ENCODE data around the gene ABL1. TPM values are rescaled to one million over a fixed set of nuclear protein-coding genes. Genes with fewer than 3 reads are reported as not detected.

The ABL1 gene
- total and polyA plus RNA-seq, 4 donors = 12.8 to 98.7 (median 65.1) TPM

GRCh38 chr9:130922893-130923610 is 88.0 kb downstream of the ABL1 start:
- no peaks in the 10 kb centered on the region for H3K27me3 ChIP-seq (ENCODE audit: control insufficient read depth in 1 of 2, insufficient read depth in 2 of 2, low read length in 1 of 2)

GRCh38 chr9:130923611-130924447 is 88.8 kb downstream of the ABL1 start:
- intact Hi-C loops (cut with DNase I) = no loop called here
- no peaks in the 10 kb centered on the region for H3K27me3 ChIP-seq (ENCODE audit: control insufficient read depth in 1 of 2, insufficient read depth in 2 of 2, low read length in 1 of 2)
- 90 to 92% methylated on average over 42 of the region's 42 CpGs for WGBS, 2 donors
- H3K36me3 ChIP-seq (ENCODE audit: control insufficient read depth in 1 of 2, insufficient read depth in 2 of 2, low read length in 1 of 2) = no peaks in the 10 kb centered on the region
- no peak for ATAC-seq (ENCODE audit: low FRiP score)
- no peak for DNase-seq
- H3K4me1 ChIP-seq (ENCODE audit: control insufficient read depth in 1 of 2, insufficient read depth in 2 of 2, low read length in 2 of 2) = no peaks in the 10 kb centered on the region
- no peaks in the 10 kb centered on the region for H3K9me3 ChIP-seq (ENCODE audit: control insufficient read depth, low read length)
- H3K27ac ChIP-seq (ENCODE audit: low read depth in 1 of 2, low read length in 2 of 2) = no peak overlapping the region
- no peak overlapping the region for H3K4me3 ChIP-seq (ENCODE audit: low read length in 2 of 2)

More at GRCh38 chr9:130922893-130923610, 88.0 kb downstream of the ABL1 start:
- DNase-seq (no peak), ATAC-seq (ENCODE audit: low FRiP score) (no peak)
- H3K4me1 ChIP-seq (ENCODE audit: control insufficient read depth in 1 of 2, insufficient read depth in 2 of 2, low read length in 2 of 2) = no peaks in the 10 kb centered on the region
- H3K4me3 ChIP-seq (ENCODE audit: low read length in 2 of 2) = no peak overlapping the region
- H3K36me3 ChIP-seq (ENCODE audit: control insufficient read depth in 1 of 2, insufficient read depth in 2 of 2, low read length in 1 of 2) = no peaks in the 10 kb centered on the region
- intact Hi-C loops (cut with DNase I) = no loop called here
- 77 to 87% methylated on average over 15 to 16 of the region's 16 CpGs for WGBS, 2 donors
- H3K9me3 ChIP-seq (ENCODE audit: control insufficient read depth, low read length) = no peaks in the 10 kb centered on the region
- no peak overlapping the region for H3K27ac ChIP-seq (ENCODE audit: low read depth in 1 of 2, low read length in 2 of 2)

GRCh38 chr9:130924448-130924788 is 89.4 kb downstream of the ABL1 start:
- Histone ChIP-seq H3K27me3 (ENCODE audit: control insufficient read depth in 1 of 2, insufficient read depth in 2 of 2, low read length in 1 of 2) (no peaks in the 10 kb centered on the region), H3K4me3 (ENCODE audit: low read length in 2 of 2) (no peak overlapping the region), H3K9me3 (ENCODE audit: control insufficient read depth, low read length) (no peaks in the 10 kb centered on the region), H3K36me3 (ENCODE audit: control insufficient read depth in 1 of 2, insufficient read depth in 2 of 2, low read length in 1 of 2) (no peaks in the 10 kb centered on the region), H3K4me1 (ENCODE audit: control insufficient read depth in 1 of 2, insufficient read depth in 2 of 2, low read length in 2 of 2) (no peaks in the 10 kb centered on the region), H3K27ac (ENCODE audit: low read depth in 1 of 2, low read length in 2 of 2) (no peak overlapping the region)
- no peak for DNase-seq
- intact Hi-C loops (cut with DNase I) = no loop called here
- WGBS, 2 donors = 84 to 91% methylated on average over 10 of the region's 10 CpGs
- no peak for ATAC-seq (ENCODE audit: low FRiP score)

GRCh38 chr9:130925050-130925678 is 90.1 kb downstream of the ABL1 start:
- WGBS, 2 donors = 83 to 86% methylated on average over 19 of the region's 19 CpGs
- ATAC-seq (ENCODE audit: low FRiP score) (no peak), DNase-seq (no peak)
- no peaks in the 10 kb centered on the region for H3K36me3 ChIP-seq (ENCODE audit: control insufficient read depth in 1 of 2, insufficient read depth in 2 of 2, low read length in 1 of 2)
- intact Hi-C loops (cut with DNase I) = no loop called here
- H3K4me1 ChIP-seq (ENCODE audit: control insufficient read depth in 1 of 2, insufficient read depth in 2 of 2, low read length in 2 of 2) = no peaks in the 10 kb centered on the region
- H3K9me3 ChIP-seq (ENCODE audit: control insufficient read depth, low read length) = no peaks in the 10 kb centered on the region
- no peak overlapping the region for H3K4me3 ChIP-seq (ENCODE audit: low read length in 2 of 2)
- no peaks in the 10 kb centered on the region for H3K27me3 ChIP-seq (ENCODE audit: control insufficient read depth in 1 of 2, insufficient read depth in 2 of 2, low read length in 1 of 2)
- H3K27ac ChIP-seq (ENCODE audit: low read depth in 1 of 2, low read length in 2 of 2) = no peak overlapping the region

GRCh38 chr9:130927338-130927737 is 92.3 kb downstream of the ABL1 start:
- H3K9me3 ChIP-seq (ENCODE audit: control insufficient read depth, low read length) = no peaks in the 10 kb centered on the region
- intact Hi-C loops (cut with DNase I) = no loop called here
- WGBS, 2 donors = 88 to 93% methylated on average over 9 to 10 of the region's 10 CpGs

GRCh38 chr9:130927995-130928900 is 93.2 kb downstream of the ABL1 start:
- no peak for ATAC-seq (ENCODE audit: low FRiP score)
- no peak overlapping the region for H3K4me3 ChIP-seq (ENCODE audit: low read length in 2 of 2)
- no peaks in the 10 kb centered on the region for H3K9me3 ChIP-seq (ENCODE audit: control insufficient read depth, low read length)
- 41 to 43% methylated on average over 14 of the region's 14 CpGs for WGBS, 2 donors
- H3K36me3 ChIP-seq (ENCODE audit: control insufficient read depth in 1 of 2, insufficient read depth in 2 of 2, low read length in 1 of 2) = no peaks in the 10 kb centered on the region
- no peak overlapping the region for H3K27ac ChIP-seq (ENCODE audit: low read depth in 1 of 2, low read length in 2 of 2)
- H3K4me1 ChIP-seq (ENCODE audit: control insufficient read depth in 1 of 2, insufficient read depth in 2 of 2, low read length in 2 of 2) = no peaks in the 10 kb centered on the region
- intact Hi-C loops (cut with DNase I) = no loop called here
- no peaks in the 10 kb centered on the region for H3K27me3 ChIP-seq (ENCODE audit: control insufficient read depth in 1 of 2, insufficient read depth in 2 of 2, low read length in 1 of 2)
- DNase-seq = no peak

More at GRCh38 chr9:130927338-130927737, 92.3 kb downstream of the ABL1 start:
- ATAC-seq (ENCODE audit: low FRiP score) = no peak
- H3K27me3 ChIP-seq (ENCODE audit: control insufficient read depth in 1 of 2, insufficient read depth in 2 of 2, low read length in 1 of 2) = no peaks in the 10 kb centered on the region
- H3K27ac ChIP-seq (ENCODE audit: low read depth in 1 of 2, low read length in 2 of 2) = no peak overlapping the region
- no peaks in the 10 kb centered on the region for H3K36me3 ChIP-seq (ENCODE audit: control insufficient read depth in 1 of 2, insufficient read depth in 2 of 2, low read length in 1 of 2)
- no peak overlapping the region for H3K4me3 ChIP-seq (ENCODE audit: low read length in 2 of 2)
- no peak for DNase-seq
- H3K4me1 ChIP-seq (ENCODE audit: control insufficient read depth in 1 of 2, insufficient read depth in 2 of 2, low read length in 2 of 2) = no peaks in the 10 kb centered on the region

GRCh38 chr9:130929571-130930038 is 94.6 kb downstream of the ABL1 start:
- intact Hi-C loops (cut with DNase I) = no loop called here

GRCh38 chr9:130930132-130930803 is 95.2 kb downstream of the ABL1 start:
- WGBS, 2 donors = 91% methylated on average over 23 of the region's 23 CpGs
- Histone ChIP-seq H3K4me3 (ENCODE audit: low read length in 2 of 2) (no peak overlapping the region), H3K27me3 (ENCODE audit: control insufficient read depth in 1 of 2, insufficient read depth in 2 of 2, low read length in 1 of 2) (no peaks in the 10 kb centered on the region), H3K36me3 (ENCODE audit: control insufficient read depth in 1 of 2, insufficient read depth in 2 of 2, low read length in 1 of 2) (no peaks in the 10 kb centered on the region), H3K9me3 (ENCODE audit: control insufficient read depth, low read length) (no peaks in the 10 kb centered on the region), H3K4me1 (ENCODE audit: control insufficient read depth in 1 of 2, insufficient read depth in 2 of 2, low read length in 2 of 2) (no peaks in the 10 kb centered on the region), H3K27ac (ENCODE audit: low read depth in 1 of 2, low read length in 2 of 2) (no peak overlapping the region)
- ATAC-seq (ENCODE audit: low FRiP score) (no peak), DNase-seq (no peak)
- intact Hi-C loops (cut with DNase I) = no loop called here

More at GRCh38 chr9:130929571-130930038, 94.6 kb downstream of the ABL1 start:
- Histone ChIP-seq H3K4me1 (ENCODE audit: control insufficient read depth in 1 of 2, insufficient read depth in 2 of 2, low read length in 2 of 2) (no peaks in the 10 kb centered on the region), H3K27ac (ENCODE audit: low read depth in 1 of 2, low read length in 2 of 2) (no peak overlapping the region), H3K36me3 (ENCODE audit: control insufficient read depth in 1 of 2, insufficient read depth in 2 of 2, low read length in 1 of 2) (no peaks in the 10 kb centered on the region), H3K9me3 (ENCODE audit: control insufficient read depth, low read length) (no peaks in the 10 kb centered on the region), H3K27me3 (ENCODE audit: control insufficient read depth in 1 of 2, insufficient read depth in 2 of 2, low read length in 1 of 2) (no peaks in the 10 kb centered on the region), H3K4me3 (ENCODE audit: low read length in 2 of 2) (no peak overlapping the region)
- WGBS, 2 donors = 93 to 95% methylated on average over 36 of the region's 36 CpGs
- ATAC-seq (ENCODE audit: low FRiP score) (no peak), DNase-seq (no peak)

Measured in aorta (tissue), 5 donors.